ENCODE data around the gene RFLNA.

- no peak for TF ChIP-seq POLR2AphosphoS5 (IDR thresholded peaks at IDR 0.05; ENCODE audit: low read depth, low read length)
- TF ChIP-seq TAF1 (IDR thresholded peaks at IDR 0.05; ENCODE audit: borderline replicate concordance, low read depth, low read length): no peak
Observed at GRCh38 chr12:124326871-124327270, 32.0 kb downstream of the RFLNA start.

Data from GM12892 (cell line).